HG02852 (cell line): ENCODE measurements around the gene NPM1.
"Not testable (repeated sequence)": the region's sequence is repeated elsewhere in the genome, so short reads cannot be mapped to it uniquely, and the experiment has no call there.

Source experiments
- ATAC-seq: cut with Tn5 transposase; IDR thresholded peaks from one replicate; pipeline ENCODE4 v1.9.1; 2021; ENCODE audit warnings: mild to moderate bottlenecking, moderate library complexity; ENCODE audit not compliant: unreplicated experiment

NPM1 gene

GRCh38 chr5:171384999-171385398, 2.6 kb upstream of the NPM1 start:
- ATAC-seq: not testable (repeated sequence)

DNA sequence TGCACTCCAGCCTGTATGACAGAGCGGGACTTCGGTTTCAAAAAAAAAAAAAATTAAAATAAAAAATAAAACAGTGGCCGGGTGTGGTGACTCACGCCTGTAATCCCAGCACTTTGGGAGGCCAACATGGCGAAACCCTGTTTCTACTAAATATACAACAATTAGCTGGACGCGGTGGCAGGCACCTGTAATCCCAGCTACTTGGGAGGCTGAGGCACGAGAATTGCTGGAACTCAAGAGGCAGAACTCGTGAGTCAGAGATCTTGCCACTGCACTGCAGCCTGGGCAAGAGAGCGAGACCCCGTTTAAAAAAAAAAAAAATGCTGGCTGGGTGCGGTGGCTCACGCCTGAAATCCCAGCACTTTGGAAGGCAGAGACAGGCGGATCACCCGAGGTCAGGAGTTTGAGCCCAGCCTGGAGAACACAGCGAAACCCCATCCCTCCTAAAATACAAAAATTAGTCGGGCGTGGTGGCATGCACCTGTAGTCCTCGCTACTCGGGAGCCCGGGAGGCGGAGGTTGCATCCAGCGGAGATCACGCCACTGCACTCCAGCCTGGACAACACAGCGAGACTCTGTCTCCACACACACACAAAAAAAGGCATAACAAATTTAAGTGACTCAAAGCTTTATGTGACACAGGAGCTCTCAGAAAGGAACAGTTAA, 1.5 kb upstream of the NPM1 start:
- no peak for ATAC-seq

- peak; percentile 2 for ATAC-seq
Observed at GRCh38 chr5:171386861-171387344, 746 bp upstream of the NPM1 start.

DNA sequence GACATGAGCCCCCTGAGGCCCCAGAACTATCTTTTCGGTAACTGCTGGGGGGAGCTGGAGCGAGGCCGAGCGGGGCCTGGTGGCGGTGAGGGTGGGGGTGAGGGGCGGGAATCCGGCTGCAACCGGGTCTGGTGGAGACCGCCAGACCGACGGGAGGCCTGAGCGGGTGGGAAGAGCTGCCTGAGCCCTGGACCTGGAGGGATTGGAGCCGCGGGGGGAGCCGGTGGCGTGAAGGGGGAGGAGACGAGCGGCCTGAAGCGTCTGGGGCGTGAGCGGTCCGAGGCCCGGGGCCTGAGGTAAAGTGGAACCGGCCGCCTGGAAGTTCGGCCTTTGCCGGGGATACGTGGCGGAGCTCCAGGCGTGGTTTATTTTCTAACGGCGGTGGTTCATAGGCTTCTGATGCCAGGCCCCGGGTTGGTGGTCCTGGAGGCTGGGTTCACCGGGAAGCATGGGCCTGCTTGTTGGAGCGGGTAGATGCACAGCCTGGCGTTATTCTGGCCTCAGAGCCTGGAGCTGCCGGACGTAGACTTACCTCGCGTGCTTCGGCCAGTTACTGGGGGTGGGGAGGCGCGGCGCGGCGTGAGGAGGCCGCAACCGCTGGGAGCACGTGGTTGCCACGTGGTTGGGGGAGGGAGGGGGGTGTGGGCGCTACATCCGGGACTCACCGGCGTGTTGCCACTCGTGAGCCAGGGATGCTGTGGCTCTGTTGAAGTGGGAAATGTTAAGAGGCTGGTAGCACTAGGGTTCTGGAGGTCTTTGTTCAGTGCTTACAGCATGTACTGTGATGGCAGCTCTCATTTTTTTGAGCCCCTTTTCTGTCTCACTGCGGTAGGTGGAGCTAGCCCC, 544 bp downstream of the NPM1 start:
- ATAC-seq: peak; percentile 38

DNA sequence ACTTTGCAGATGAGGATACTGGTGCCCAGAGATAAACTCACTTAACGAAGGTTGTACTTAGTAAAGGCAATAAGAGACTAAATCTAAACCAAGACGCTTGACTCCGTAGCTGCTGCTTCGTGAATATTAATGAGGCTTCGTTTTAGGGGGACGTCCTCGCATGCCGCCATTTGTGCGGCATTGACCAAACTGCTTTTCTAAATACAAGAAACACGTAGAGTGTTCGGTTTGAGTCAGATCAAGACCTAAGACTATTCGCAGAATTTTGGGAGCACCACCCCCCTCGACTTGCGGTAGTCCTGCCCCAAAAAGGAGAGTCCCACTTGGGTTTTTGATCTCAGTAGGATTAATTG, 1.1 kb downstream of the NPM1 start:
- ATAC-seq: no peak

DNA sequence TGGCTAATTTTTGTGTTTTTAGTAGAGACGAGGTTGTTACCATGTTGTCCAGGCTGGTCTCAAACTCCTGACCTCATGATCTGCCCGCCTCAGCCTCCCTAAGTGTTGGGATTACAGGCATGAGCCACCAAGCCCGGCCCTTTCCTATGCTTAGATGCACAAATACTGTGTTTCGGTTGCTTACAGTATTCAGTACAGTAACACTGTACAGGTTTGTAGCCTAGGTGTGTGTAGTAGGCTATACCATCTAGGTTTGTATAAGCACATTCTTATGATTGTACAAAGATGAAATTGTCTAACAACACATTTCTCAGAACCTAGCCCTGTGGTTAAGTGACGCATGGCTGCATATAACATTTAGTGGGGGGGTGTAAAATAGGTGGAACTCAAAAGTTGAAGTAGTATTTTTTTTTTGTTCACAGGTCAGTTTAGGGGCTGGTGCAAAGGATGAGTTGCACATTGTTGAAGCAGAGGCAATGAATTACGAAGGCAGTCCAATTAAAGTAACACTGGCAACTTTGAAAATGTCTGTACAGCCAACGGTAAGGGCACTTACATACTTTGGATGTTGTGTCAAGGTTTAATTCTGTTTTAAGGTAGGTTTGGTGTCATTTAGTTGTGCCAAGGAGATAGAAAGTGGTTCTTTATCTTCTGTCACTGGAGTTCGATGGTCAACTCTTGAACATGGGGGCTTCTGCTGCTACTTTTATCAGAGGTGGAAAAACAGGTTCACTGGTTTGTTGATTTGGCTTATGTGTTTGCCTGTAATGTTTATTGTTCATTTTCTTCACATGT, 3.4 kb downstream of the NPM1 start:
- no peak for ATAC-seq

GRCh38 chr5:171391996-171392577, 4.4 kb downstream of the NPM1 start:
- no peak for ATAC-seq

GRCh38 chr5:171392585-171393159, 5.0 kb downstream of the NPM1 start:
- no peak for ATAC-seq

DNA sequence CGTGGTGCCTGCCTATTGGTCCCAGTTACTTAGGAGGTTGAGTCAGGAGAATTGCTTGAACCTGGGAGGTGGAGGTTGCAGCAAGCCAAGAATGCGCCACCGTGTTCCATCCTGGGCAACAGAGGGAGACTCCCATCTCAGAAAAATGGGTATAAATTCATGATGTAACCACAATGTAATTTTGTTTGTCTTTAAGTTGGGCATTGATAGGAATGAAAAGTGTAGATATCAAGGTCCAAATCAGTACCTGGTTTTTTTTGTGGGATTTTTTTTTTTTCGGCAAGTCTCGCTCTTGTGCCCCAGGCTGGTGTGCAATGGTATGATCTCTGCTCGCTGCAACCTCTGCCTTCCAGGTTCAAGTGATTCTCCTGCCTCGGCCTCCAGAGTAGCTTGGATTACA, 7.4 kb downstream of the NPM1 start:
- no peak for ATAC-seq

DNA sequence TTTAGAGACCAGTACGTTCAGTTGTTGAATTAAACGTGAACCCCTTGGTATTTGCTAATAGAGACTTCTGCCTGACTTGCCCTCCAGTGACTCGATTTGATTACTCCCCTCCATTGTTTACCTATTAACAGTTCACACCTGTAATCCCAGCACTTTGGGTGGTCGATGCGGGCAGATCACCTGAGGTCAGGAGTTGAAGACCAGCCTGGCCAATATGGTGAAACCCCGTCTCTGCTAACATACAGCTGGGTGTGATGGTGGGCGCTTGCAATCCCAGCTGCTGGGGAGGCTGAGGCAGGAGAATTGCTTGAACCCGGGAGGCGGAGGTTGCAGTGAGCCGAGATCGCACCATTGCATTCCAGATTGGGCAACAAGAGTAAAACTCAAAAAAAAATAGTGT, 8.9 kb downstream of the NPM1 start:
- not testable (repeated sequence) for ATAC-seq

- ATAC-seq: no peak
Observed at GRCh38 chr5:171397190-171397589, 9.5 kb downstream of the NPM1 start.

DNA sequence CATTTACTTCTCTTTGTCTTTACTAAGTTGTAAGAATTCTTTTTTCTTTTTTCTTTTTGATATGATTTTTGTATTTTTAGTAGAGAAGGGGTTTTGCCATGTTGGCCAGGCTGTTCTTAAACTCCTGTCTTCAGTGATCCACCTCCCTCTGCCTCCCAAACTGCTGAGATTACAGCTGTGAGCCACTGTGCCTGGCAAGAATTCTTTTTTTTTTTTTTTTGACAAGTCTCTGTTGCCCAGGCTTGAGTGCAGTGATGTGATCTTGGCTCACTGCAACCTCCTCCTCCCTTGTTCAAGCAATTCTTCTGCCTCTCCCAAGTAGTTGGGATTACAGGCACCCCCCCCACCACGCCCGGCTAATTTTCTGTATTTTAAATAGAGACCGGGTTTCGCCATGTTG, 9.9 kb downstream of the NPM1 start:
- ATAC-seq: no peak

DNA sequence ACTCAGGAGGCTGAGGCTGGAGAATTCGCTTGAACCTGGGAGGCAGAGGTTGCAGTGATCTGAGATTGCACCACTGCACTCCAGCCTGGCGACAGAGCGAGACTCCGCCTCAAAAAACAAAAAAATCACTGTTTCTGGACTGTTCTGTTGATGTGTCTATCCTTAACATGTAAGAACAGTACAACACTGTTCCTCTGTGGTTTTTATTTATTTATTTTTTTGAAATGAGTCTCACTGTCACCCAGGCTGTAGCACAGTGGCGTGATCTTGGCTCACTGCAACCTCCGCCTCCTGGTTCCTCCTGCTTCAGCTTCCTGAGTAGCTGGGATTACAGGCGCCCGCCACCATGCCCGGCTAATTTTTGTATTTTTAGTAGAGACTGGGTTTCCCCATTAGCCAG, 11.0 kb downstream of the NPM1 start:
- ATAC-seq: not testable (repeated sequence)

GRCh38 chr5:171400169-171400568, 12.5 kb downstream of the NPM1 start:
- no peak for ATAC-seq

DNA sequence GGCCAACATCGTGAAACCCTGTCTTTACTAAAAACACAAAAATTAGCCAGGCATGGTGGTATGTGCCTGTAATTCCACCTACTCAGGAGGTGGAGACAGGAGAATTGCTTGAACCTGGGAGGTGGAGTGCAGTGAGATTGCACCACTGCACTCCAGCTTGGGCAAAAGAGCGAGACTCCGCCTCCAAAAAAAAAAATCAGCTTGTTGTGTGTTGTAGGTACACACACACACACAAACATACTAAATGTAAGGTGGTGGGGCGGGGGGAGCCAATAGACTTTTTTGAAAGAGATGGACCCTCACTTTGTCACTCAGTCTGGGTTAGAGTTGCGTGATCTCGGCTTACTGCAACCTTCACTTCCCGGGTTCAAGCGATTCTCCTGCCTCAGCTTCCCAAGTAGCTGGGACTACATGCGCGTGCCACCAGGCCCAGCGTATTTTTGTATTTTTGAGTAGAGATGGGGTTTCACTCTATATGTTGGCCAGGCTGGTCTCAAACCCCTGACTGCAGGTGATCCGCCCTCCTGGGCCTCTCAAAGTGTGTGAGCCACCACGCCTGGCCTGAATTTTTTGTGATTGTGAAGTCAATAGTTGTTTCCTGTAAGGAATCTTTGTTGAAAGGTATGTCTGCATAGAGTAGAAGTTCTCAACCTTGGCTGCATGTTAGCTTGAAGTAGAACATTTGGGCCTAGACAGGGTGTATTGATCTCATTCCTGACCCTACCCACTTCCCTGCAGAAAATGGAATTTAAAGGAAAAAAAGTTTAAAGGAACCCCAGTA, 13.7 kb downstream of the NPM1 start:
- ATAC-seq: no peak

DNA sequence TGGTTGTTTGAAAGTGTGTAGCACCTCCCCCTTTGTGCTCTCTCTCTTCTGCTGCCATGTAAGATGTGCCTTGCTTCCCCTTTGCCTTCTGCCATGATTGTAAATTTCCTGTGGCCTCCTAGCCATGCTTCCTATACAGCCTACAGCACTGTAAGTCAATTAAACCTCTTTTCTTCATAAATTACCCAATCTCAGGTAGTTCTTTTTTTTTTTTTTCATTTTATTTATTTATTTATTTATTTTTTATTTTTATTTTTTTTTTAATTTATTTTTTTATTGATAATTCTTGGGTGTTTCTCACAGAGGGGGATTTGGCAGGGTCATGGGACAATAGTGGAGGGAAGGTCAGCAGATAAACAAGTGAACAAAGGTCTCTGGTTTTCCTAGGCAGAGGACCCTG, 15.1 kb downstream of the NPM1 start:
- not testable (repeated sequence) for ATAC-seq

DNA sequence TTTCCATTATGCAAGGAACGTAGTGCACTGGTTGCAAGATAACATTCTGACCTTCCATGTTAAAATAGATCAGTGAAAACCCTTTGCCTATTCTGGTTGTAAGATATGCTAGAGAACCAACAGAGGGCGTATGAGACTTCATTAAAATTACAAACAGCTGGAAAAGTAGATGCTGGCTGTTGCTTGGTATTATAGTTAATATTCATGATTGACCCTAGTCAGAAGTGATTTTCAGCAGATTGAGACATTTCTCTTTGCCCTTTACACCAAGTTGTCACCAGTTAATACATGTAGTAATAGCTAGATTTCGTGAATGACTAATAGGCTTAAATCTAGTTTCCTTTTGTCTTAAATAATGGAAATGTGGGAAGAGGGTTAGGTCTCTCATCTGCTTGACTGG, 18.0 kb downstream of the NPM1 start:
- no peak for ATAC-seq

- no peak for ATAC-seq
Observed at GRCh38 chr5:171407234-171407633, 19.6 kb downstream of the NPM1 start.

DNA sequence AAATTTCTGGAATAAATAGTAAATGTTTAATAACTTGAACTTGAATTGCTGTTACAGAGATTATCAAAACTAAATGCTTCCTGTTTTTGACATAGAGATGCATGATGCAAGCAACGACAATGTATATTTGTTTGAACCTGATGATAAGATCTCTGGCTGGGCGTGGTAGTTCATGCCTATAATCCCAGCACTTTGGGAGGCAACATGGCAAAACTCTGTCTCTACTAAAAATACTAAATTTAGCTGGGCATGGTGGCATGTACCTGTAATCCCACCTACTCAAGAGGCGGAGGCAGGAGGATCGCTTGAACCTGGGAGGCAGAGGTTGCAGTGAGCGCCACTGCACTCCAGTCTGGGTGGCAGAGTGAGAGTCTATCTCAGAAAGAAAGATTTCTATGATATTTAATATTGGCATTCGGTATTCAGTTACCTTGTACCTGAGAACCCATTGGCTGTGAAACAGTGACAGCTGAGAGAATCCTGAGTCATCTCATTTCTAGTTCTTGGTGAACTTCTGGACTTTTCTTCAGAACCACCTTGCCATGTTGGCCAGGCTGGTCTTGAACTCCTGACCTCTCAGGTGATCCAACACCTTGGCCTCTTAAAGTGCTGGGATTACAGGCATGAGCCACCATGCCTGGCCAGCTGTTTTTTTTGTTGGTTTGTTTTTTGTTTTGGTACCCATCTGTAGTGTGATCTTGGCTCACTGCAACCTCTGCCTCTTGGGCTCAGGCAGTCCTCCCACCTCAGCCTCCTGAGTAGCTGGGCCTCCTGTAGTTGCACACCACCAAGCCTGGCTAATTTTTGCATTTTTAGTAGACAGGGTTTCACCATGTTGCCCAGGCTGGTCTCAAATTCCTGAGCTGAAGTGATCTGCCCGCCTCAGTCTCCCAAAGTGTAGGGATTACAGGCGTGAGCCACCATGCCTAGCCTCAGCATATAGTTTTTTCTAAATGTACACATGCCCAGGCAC, 21.8 kb downstream of the NPM1 start:
- no peak for ATAC-seq
